ENCODE results near the gene MTHFD1. TPM values are rescaled to one million over a fixed set of nuclear protein-coding genes. Genes with fewer than 3 reads are reported as not detected.
A peak's percentile ranks its signal among the peaks of the same experiment; 100 is the strongest.

Gene MTHFD1
- total RNA-seq, 1 experiment from 2014 or later, result 226 TPM

DNA sequence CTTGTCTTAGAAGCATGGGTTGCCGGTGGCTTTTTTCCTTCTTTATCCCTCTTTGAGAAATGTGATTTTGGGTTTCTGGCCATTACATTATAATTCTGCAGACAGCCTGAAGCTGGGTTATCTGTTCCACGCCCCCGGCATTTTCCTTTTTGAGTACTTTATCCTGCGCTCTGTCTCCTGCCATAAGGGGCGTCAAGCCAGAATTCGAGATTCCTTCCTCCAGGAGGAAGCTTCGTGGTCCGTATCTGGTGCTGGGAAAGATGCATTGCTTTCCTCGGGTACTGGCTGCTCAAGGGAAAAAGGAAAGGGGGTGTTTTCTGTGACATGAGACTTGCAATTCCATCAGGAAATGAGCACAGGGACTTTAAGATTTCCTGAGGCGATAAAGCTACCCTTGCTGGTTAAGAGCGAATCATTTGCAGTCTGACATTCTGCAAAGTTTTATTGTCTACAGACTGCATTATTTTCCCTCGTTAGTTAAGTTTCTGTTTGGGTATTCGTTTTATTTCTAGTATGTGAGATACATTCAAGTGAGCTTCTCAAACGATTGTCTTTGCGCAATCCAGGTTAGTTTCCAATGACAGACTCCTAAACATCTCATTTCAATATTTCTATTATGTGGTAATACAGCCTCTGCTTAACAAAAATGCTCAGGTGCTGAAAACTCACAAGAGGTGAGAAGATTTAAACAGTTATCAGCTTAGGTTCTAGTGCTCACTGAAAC is 77.8 kb downstream of the MTHFD1 start:
- H3K27me3 Mint-ChIP-seq (ENCODE audit: low read depth), result peaks cover 3% of the 10 kb centered on the region
- H3K4me1 Mint-ChIP-seq, result peaks cover 12% of the 10 kb centered on the region
- TF ChIP-seq GRHL2 (CRISPR knock-in tag; IDR thresholded peaks at IDR 0.05; ENCODE audit: insufficient replicate concordance, severe bottlenecking), result no peak
- TF ChIP-seq, protein P1, sequence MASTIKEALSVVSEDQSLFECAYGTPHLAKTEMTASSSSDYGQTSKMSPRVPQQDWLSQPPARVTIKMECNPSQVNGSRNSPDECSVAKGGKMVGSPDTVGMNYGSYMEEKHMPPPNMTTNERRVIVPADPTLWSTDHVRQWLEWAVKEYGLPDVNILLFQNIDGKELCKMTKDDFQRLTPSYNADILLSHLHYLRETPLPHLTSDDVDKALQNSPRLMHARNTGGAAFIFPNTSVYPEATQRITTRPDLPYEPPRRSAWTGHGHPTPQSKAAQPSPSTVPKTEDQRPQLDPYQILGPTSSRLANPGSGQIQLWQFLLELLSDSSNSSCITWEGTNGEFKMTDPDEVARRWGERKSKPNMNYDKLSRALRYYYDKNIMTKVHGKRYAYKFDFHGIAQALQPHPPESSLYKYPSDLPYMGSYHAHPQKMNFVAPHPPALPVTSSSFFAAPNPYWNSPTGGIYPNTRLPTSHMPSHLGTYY (CRISPR knock-in tag; IDR thresholded peaks at IDR 0.05), result no peak
- no peak for TF ChIP-seq OVOL2 (CRISPR knock-in tag; IDR thresholded peaks at IDR 0.05; ENCODE audit: borderline replicate concordance)
- TF ChIP-seq TEAD4 (CRISPR knock-in tag; IDR thresholded peaks at IDR 0.05), result no peak
- TF ChIP-seq, protein P2, sequence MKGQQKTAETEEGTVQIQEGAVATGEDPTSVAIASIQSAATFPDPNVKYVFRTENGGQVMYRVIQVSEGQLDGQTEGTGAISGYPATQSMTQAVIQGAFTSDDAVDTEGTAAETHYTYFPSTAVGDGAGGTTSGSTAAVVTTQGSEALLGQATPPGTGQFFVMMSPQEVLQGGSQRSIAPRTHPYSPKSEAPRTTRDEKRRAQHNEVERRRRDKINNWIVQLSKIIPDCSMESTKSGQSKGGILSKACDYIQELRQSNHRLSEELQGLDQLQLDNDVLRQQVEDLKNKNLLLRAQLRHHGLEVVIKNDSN (CRISPR knock-in tag; IDR thresholded peaks at IDR 0.05), result no peak
- TF ChIP-seq, protein P3, sequence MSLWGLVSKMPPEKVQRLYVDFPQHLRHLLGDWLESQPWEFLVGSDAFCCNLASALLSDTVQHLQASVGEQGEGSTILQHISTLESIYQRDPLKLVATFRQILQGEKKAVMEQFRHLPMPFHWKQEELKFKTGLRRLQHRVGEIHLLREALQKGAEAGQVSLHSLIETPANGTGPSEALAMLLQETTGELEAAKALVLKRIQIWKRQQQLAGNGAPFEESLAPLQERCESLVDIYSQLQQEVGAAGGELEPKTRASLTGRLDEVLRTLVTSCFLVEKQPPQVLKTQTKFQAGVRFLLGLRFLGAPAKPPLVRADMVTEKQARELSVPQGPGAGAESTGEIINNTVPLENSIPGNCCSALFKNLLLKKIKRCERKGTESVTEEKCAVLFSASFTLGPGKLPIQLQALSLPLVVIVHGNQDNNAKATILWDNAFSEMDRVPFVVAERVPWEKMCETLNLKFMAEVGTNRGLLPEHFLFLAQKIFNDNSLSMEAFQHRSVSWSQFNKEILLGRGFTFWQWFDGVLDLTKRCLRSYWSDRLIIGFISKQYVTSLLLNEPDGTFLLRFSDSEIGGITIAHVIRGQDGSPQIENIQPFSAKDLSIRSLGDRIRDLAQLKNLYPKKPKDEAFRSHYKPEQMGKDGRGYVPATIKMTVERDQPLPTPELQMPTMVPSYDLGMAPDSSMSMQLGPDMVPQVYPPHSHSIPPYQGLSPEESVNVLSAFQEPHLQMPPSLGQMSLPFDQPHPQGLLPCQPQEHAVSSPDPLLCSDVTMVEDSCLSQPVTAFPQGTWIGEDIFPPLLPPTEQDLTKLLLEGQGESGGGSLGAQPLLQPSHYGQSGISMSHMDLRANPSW (CRISPR knock-in tag; conservative IDR thresholded peaks at IDR 0.05; ENCODE audit: low read depth), result no peak
- TF ChIP-seq, protein P4, sequence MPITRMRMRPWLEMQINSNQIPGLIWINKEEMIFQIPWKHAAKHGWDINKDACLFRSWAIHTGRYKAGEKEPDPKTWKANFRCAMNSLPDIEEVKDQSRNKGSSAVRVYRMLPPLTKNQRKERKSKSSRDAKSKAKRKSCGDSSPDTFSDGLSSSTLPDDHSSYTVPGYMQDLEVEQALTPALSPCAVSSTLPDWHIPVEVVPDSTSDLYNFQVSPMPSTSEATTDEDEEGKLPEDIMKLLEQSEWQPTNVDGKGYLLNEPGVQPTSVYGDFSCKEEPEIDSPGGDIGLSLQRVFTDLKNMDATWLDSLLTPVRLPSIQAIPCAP (CRISPR knock-in tag; IDR thresholded peaks at IDR 0.05), result no peak
- TF ChIP-seq, protein P5, sequence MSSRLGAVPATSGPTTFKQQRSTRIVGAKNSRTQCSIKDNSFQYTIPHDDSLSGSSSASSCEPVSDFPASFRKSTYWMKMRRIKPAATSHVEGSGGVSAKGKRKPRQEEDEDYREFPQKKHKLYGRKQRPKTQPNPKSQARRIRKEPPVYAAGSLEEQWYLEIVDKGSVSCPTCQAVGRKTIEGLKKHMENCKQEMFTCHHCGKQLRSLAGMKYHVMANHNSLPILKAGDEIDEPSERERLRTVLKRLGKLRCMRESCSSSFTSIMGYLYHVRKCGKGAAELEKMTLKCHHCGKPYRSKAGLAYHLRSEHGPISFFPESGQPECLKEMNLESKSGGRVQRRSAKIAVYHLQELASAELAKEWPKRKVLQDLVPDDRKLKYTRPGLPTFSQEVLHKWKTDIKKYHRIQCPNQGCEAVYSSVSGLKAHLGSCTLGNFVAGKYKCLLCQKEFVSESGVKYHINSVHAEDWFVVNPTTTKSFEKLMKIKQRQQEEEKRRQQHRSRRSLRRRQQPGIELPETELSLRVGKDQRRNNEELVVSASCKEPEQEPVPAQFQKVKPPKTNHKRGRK (CRISPR knock-in tag; IDR thresholded peaks at IDR 0.05; ENCODE audit: borderline replicate concordance), result no peak
- H3K36me3 Mint-ChIP-seq, result peaks cover 3% of the 10 kb centered on the region
- H3K9me3 Mint-ChIP-seq, result no peaks in the 10 kb centered on the region
- DNase-seq (ENCODE audit: low spot score), result peak; percentile 36
- ChIA-PET CTCF (interaction anchor here (0.7 to 2.2 kb wide), 13 partner anchors 13 to 500 kb away, joined by 3 to 9 read pairs (median 3); no protein-coding TSS in a partner anchor), POLR2A (interaction anchor here (1.0 to 2.1 kb wide), 4 partner anchors 39 to 166 kb away, joined by 3 to 14 read pairs (median 4); partner anchors contain the start of genes MTHFD1 and ZBTB1)
- peak overlapping the region; percentile 61 for H3K27ac Mint-ChIP-seq
- H3K4me3 Mint-ChIP-seq, result peak overlapping the region; percentile 80
- peak; percentile 42 for ATAC-seq

DNA sequence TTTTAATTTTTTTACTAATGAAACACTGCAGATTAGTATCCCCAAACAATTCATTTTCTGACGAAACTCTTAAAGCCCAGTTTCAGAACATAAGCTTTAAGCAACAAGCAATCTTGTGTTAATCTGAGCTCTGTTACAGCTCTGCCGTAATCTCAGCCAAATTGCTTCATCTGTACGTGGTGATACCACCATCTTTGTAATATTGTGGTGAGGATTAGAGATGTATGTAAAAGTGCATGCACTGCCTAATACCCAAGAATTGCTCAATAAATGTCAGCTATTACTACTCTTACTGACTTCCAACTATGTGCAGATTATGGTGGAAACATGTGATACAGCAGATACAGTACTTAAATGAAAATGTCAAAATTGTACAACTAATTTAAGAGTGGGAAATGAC is 78.9 kb downstream of the MTHFD1 start:
- DNase-seq (ENCODE audit: low spot score), result no peak
- Mint-ChIP-seq H3K27me3 (ENCODE audit: low read depth) (peaks cover 3% of the 10 kb centered on the region), H3K9me3 (no peaks in the 10 kb centered on the region), H3K4me3 (no peak overlapping the region), H3K36me3 (no peaks in the 10 kb centered on the region), H3K4me1 (peaks cover 17% of the 10 kb centered on the region), H3K27ac (no peak overlapping the region)
- ATAC-seq, result no peak
- POLR2A ChIA-PET, result interaction anchor here (2.1 kb wide), 1 partner anchor 38 kb away, joined by 14 read pairs; the partner anchor contains the start of gene ZBTB1
- TF ChIP-seq, protein P6, sequence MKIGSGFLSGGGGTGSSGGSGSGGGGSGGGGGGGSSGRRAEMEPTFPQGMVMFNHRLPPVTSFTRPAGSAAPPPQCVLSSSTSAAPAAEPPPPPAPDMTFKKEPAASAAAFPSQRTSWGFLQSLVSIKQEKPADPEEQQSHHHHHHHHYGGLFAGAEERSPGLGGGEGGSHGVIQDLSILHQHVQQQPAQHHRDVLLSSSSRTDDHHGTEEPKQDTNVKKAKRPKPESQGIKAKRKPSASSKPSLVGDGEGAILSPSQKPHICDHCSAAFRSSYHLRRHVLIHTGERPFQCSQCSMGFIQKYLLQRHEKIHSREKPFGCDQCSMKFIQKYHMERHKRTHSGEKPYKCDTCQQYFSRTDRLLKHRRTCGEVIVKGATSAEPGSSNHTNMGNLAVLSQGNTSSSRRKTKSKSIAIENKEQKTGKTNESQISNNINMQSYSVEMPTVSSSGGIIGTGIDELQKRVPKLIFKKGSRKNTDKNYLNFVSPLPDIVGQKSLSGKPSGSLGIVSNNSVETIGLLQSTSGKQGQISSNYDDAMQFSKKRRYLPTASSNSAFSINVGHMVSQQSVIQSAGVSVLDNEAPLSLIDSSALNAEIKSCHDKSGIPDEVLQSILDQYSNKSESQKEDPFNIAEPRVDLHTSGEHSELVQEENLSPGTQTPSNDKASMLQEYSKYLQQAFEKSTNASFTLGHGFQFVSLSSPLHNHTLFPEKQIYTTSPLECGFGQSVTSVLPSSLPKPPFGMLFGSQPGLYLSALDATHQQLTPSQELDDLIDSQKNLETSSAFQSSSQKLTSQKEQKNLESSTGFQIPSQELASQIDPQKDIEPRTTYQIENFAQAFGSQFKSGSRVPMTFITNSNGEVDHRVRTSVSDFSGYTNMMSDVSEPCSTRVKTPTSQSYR (CRISPR knock-in tag; IDR thresholded peaks at IDR 0.05), result no peak
- CTCF ChIA-PET, result interaction anchor here (1.3 to 2.2 kb wide), 3 partner anchors 43 to 44 kb away, joined by 3 to 9 read pairs (median 5); no protein-coding TSS in a partner anchor
